ENCODE measurements around the gene UMPS. TPM values are rescaled to one million over a fixed set of nuclear protein-coding genes. Genes with fewer than 3 reads are reported as not detected.

The UMPS gene
- total RNA-seq, 1 donor from 2014 or later, result 19.4 TPM

DNA sequence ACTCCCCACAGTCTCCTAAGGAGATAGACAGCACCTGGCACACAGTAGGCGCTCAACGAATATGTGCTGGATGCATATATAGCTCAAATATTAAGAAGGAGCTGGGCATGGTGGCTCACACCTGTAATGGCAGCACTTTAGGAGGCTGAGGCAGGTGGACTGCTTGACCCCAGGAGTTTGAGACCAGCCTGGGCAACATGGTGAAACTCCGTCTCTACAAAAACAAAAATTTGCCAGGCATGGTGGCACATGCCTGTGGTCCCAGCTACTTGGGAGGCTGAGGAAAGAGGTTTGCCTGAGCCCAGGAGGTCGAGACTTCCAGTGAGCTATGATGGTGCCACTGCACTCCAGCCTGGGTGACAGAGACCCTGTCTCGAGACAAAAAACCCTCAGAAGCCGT, 37.4 kb downstream of the UMPS start:
- Mint-ChIP-seq H3K27ac (ENCODE audit: unreplicated experiment) (no peak overlapping the region), H3K4me3 (ENCODE audit: unreplicated experiment) (no peak overlapping the region), H3K27me3 (ENCODE audit: low read depth) (no peaks in the 10 kb centered on the region), H3K4me1 (ENCODE audit: low read depth) (peaks cover 51% of the 10 kb centered on the region), H3K9me3 (ENCODE audit: low read depth) (no peaks in the 10 kb centered on the region), H3K36me3 (ENCODE audit: low read depth) (peaks cover 52% of the 10 kb centered on the region)
- DNase-seq (ENCODE audit: low spot score), result no peak
- TF ChIP-seq, protein P1, sequence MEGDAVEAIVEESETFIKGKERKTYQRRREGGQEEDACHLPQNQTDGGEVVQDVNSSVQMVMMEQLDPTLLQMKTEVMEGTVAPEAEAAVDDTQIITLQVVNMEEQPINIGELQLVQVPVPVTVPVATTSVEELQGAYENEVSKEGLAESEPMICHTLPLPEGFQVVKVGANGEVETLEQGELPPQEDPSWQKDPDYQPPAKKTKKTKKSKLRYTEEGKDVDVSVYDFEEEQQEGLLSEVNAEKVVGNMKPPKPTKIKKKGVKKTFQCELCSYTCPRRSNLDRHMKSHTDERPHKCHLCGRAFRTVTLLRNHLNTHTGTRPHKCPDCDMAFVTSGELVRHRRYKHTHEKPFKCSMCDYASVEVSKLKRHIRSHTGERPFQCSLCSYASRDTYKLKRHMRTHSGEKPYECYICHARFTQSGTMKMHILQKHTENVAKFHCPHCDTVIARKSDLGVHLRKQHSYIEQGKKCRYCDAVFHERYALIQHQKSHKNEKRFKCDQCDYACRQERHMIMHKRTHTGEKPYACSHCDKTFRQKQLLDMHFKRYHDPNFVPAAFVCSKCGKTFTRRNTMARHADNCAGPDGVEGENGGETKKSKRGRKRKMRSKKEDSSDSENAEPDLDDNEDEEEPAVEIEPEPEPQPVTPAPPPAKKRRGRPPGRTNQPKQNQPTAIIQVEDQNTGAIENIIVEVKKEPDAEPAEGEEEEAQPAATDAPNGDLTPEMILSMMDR (IDR thresholded peaks at IDR 0.05), result no peak

DNA sequence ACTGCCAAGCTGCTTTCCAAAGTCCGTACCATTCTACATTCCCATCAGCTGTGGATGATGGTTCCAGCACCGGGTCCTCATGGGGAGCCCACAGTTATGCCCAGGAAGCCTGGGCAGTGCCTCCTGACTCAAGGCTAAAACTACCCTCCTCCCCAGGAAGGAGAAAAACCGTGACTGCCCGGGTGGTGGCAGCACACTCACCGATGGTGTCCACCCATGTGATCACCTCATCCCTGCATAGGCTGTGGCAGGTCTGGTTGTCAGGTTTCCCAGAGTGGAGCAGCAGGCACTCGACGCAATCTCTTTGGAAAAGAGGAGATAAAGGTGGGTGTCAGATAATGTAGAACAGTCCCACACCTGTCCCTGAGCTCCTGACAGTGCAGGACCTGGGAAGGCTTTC, 38.6 kb downstream of the UMPS start:
- no peak overlapping the region for H3K4me3 Mint-ChIP-seq (ENCODE audit: unreplicated experiment)
- no peak for DNase-seq (ENCODE audit: low spot score)
- H3K9me3 Mint-ChIP-seq (ENCODE audit: low read depth), result no peaks in the 10 kb centered on the region
- no peak overlapping the region for H3K27ac Mint-ChIP-seq (ENCODE audit: unreplicated experiment)
- H3K4me1 Mint-ChIP-seq (ENCODE audit: low read depth), result peaks cover 57% of the 10 kb centered on the region
- TF ChIP-seq, protein P1 (IDR thresholded peaks at IDR 0.05), result peak; percentile 51
- H3K27me3 Mint-ChIP-seq (ENCODE audit: low read depth), result no peaks in the 10 kb centered on the region
- peaks cover 47% of the 10 kb centered on the region for H3K36me3 Mint-ChIP-seq (ENCODE audit: low read depth)

DNA sequence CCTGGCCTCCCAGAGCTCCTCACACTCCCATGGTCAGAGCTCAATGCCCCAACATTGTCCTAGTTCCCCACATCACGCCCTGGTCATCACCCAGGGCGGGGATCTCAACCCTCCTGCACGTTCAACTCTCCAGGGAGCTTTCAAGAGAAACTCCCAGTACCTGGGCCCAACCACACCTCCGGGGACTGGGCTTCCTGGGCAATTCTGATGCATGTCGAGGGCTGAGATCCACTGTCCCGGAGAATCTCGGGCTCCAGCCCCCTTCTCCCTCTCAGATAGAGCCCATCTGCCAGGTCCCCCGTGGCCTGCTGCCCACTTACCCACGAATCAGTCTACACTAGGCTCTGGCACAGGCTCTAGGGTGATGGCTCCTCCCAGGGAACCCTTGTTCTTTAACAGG, 39.2 kb downstream of the UMPS start:
- peaks cover 44% of the 10 kb centered on the region for H3K36me3 Mint-ChIP-seq (ENCODE audit: low read depth)
- TF ChIP-seq, protein P1 (IDR thresholded peaks at IDR 0.05), result no peak
- no peak overlapping the region for H3K4me3 Mint-ChIP-seq (ENCODE audit: unreplicated experiment)
- H3K27me3 Mint-ChIP-seq (ENCODE audit: low read depth), result no peaks in the 10 kb centered on the region
- H3K9me3 Mint-ChIP-seq (ENCODE audit: low read depth), result no peaks in the 10 kb centered on the region
- no peak overlapping the region for H3K27ac Mint-ChIP-seq (ENCODE audit: unreplicated experiment)
- DNase-seq (ENCODE audit: low spot score), result no peak
- peaks cover 64% of the 10 kb centered on the region for H3K4me1 Mint-ChIP-seq (ENCODE audit: low read depth)

DNA sequence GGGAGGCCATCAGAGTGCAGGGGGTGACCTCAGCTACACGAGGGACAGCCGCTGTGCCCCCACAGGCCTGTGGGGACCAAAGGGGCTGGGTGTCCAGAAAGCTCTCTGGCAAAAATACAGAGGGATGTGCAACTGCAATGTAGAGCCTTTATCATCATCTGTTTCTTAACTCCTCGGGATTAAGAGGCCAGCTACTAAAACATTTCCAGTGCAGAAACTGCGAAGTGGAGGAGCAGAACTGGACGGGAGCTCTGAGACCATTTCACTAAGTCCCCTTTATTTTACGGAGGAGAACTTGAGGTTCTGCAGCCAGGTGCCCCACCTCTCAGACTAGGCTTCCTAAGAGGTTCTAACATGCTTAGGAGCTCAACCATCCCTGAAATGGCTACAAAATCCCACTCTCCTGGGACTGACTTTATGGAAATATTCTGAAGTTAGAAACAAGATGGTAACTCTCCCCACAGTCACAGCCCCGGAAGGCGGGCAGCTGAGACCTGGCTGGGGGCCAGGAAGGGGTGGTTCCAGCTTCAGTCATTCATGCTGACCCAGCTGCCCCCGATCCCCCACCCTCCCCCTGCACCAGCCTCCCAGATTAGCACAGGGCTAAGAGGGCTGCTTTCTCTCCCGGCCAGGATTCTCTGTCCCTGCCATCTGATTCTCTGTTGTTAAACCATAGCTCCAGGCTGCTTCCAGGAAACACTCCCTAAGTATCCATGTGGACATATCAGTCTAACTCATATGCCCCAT, 40.3 kb downstream of the UMPS start:
- H3K9me3 Mint-ChIP-seq (ENCODE audit: low read depth), result no peaks in the 10 kb centered on the region
- TF ChIP-seq, protein P1 (IDR thresholded peaks at IDR 0.05), result no peak
- H3K27ac Mint-ChIP-seq (ENCODE audit: unreplicated experiment), result peak overlapping the region; percentile 77
- no peaks in the 10 kb centered on the region for H3K27me3 Mint-ChIP-seq (ENCODE audit: low read depth)
- no peak overlapping the region for H3K4me3 Mint-ChIP-seq (ENCODE audit: unreplicated experiment)
- peaks cover 43% of the 10 kb centered on the region for H3K36me3 Mint-ChIP-seq (ENCODE audit: low read depth)
- H3K4me1 Mint-ChIP-seq (ENCODE audit: low read depth), result peaks cover 64% of the 10 kb centered on the region
- DNase-seq (ENCODE audit: low spot score), result no peak

DNA sequence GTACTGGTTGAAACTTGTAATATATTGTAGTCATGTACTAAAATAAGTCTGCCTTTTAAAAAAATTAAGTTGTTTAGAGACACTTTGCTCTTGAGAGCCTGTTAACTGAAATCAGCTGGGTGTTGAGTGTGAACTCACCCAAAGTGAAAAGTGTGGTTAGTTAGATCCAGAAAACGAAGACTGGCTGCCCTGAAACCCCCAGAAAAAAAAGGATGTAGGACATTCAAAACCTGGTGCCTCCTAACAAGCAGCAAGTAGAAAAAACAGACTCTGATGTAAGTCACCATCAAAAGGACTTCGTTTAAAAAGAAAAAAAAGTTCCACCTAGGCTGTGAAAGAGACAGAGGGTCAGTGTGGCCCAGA, 40.8 kb downstream of the UMPS start:
- Mint-ChIP-seq H3K27me3 (ENCODE audit: low read depth) (no peaks in the 10 kb centered on the region), H3K9me3 (ENCODE audit: low read depth) (no peaks in the 10 kb centered on the region), H3K4me1 (ENCODE audit: low read depth) (peaks cover 63% of the 10 kb centered on the region), H3K27ac (ENCODE audit: unreplicated experiment) (peak overlapping the region; percentile 77), H3K36me3 (ENCODE audit: low read depth) (peaks cover 37% of the 10 kb centered on the region), H3K4me3 (ENCODE audit: unreplicated experiment) (no peak overlapping the region)
- TF ChIP-seq, protein P1 (IDR thresholded peaks at IDR 0.05), result no peak
- DNase-seq (ENCODE audit: low spot score), result no peak

Measured in chondrocyte (in vitro differentiated cells).